Activated T-cell treated with anti-CD3 and anti-CD28 coated beads, Interleukin-2, amount 50 U/mL, for 1 hour (primary cell): ENCODE results near the gene TBC1D5.
"Not testable (repeated sequence)": the region's sequence is repeated elsewhere in the genome, so short reads cannot be mapped to it uniquely, and the experiment has no call there.

Experiments used
- DNase-seq: peaks from one replicate; pipeline ENCODE4 v3.0.0-alpha.2; 2020

Gene TBC1D5

DNA sequence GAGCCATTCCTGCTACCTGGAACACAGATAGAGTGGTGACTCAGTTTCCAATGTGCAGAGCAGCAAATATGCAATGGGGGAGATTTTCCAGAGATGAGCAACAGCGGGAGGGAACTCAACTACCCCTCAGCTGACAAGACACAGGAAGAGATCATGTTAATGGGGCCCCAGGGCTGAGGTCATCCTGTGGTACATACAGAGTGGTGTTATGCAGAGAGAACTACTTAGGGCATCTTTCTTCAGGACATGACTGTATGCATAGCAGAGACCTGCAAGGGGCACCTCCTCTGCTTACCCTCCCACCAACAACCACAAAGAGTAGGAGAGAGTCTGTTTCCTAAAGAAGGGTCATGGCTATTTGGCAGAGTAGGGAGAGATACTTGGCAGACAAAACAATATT lies 6.8 kb upstream of the TBC1D5 start:
- DNase-seq = no peak

DNA sequence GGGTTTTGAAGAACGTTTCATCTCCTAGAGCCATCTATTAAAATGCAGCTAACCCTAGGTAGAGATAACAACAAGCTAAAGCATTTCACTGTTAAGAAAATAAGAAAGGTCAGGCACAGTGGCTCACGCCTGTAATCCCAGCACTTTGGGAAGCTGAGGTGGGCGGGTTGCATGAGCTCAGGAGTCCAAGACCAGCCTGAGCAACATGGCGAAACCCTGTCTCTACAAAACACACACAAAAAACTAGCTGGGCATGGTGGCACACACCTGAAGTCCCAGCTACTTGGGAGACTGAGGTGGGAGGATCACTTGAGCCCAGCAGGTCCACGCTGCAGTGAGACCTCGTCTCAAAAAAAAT lies 5.4 kb upstream of the TBC1D5 start:
- no peak for DNase-seq

DNA sequence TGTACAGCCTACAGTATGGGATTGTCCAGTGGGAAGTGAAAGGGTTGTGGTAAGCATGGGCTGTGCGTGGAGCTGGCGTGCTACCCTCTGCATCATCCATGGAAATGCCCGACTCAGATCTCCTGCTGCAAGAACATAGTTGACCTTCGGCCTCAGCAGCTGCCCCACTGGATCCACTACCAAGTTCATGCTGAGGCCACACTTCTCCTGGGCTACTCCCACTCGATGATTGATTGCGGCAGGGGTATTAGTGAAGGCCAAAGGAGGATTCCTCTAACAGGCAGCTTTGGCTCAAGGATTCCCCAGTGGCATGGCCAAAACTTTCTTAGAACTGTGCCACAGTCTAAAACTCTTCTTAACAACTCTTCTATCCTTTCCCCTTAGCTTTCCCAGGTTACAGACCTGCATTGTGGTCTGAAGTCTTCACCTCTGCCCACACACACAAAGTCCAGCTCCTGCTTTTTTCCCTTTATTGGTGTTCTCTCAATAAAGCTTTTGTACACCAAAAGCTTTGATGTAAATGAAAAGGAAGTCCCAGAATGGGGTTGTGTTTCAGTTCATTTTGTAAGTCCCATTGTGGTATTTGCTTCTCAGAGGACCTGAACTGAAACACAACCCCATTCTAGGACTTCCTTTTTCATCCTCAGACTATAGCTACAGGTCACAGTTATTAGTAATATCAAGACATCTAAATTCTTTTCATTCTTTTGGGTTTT lies 4.9 kb upstream of the TBC1D5 start:
- no peak for DNase-seq

DNA sequence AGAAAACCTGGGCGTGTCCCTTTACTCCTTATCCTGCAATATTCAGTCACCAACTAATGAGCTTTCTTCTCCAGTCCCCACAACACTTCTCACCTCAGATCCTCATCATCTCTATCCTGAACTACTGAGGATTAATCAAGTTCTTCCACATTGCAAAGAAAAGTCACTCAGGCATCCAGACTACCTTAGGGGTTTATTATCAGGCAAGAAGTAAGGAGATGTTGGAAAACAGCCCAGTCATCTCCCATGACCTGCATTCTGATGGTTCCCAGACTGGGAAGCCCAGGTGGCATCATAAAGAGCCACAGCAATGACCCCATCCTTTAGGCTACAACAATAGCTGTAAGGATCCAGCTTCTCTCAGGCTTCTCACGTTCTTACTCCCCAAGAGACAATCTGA lies 3.5 kb upstream of the TBC1D5 start:
- DNase-seq = no peak

DNA sequence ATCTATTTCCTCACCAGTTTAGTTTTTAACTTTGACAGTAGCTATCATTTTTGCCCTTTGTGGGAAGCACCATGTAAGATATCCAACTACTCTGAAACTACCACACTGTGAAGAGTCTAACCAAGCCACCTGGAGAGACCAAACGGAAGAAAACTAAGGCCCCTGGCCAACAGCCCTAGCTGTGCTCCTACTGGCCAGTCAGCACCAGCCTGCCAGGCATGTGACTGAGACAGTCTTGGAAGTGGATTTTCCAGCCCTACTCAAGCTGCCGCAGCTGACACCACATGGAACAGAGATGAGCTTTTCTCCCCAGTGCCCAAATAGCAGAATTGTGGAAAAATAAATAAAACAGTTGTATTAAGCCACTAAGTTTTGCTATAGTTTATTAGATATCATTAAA lies 2.9 kb upstream of the TBC1D5 start:
- no peak for DNase-seq

DNA sequence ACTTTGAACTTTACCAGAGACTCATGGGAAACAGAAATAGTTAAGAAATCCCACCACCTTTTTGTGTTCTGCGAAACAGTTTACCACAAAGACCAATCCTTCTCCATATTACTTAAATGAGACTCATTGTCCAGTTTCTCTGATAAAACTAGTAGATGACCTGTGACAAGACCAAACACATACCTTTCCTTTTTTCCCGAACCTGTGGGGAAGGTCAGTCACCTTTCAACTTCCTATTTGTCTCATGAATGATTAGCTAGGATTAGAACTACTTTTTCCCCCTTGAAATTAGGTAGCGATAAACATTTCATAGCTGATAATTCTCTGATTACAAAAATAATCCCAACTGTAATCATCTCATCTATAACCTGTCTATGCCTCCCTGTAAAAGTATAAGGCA lies 2.3 kb upstream of the TBC1D5 start:
- no peak for DNase-seq

DNA sequence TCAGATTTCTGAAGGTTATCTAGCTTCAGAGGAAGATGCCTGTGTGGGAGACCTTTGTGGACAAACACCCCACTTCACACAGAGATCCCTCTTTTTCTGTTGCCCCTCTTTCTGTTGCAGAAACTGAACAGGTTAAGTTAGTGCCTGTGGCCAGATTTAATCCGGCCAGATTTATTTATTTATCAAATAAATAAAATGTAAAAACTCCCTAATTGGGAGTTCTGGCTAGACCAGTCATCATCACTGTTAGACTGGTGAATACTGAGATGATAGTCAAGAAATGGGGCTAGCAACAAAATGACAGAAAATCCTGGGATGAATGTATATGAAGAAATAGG lies 1.2 kb upstream of the TBC1D5 start:
- DNase-seq = no peak

DNA sequence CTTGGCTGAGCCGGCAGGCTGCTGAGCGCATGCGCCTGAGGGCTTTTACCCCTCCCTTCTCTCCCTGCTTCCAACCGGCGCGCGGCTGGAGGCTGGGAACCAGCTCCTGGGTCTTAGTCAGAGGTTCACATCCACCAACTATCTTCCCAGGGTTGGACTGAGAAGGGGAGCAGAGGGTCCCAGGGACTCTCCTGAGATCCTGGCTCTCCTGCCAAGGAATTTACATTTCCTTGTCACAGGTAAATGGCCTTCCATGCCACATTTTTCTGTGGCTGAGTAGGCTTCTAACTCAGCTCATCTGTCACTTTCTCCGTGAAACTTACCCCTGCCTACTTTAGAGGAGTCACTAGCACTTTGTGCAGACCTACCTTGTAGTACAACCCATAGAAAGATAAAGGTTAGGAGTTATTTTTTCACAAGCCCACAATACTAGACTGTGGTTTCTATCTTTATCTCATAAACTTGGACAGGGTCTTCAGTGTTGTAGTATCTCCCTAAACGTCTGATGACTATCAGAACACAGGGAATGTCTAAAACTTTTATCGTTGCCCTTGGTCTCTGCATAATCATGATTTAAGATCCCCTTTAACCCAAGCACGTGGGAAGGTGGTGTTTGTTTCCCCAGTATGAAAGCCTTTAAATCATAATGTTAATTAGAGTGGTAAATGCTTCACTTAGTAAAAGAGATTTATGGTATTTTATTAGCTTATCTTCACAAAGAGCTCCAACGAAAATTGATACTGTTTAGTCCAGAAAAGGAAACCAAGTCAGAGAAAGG lies 638 bp upstream of the TBC1D5 start:
- DNase-seq = no peak

DNA sequence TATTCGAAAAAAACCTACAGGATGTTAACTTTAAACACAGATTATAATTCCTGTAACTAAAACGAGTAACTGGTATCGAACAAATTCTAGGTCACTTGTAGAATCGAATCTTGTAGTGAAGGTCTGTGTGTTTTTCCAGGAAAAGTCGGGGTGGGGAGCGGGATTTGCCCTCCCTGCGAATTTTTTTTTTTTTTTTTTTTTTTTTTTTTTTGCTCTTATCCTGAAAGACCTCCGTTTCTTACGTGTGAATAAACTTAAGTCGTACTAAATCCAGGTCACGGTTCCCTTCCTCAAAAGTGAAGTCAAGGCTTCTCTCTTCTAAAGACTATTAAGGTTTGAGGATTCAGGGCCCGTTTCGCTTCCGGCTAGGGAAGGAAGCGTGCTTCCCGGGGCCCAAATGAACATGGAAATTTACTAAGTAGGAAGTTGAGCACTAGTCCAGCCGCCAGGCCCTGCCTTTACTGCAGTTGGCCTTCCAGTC lies 770 bp downstream of the TBC1D5 start:
- no peak for DNase-seq

DNA sequence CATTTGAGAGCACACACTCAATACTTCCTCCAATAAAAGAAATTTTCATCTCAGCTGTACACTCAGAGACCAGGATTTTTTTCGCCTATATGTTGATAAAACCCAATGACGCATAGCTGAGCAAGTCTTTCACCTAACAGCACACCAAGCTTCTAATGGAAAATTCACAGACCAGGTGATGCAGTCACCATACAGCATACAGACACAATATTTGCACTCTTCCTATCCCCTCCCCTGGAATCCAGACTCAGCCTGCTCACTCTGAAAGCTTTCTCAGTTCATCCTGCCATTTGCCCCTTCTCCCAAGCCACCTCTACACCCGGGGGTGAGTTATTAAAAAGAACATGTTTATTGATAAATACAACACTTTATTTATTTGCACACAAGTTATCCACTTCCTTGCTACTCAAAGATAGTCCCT lies 1.7 kb downstream of the TBC1D5 start:
- DNase-seq = no peak

DNA sequence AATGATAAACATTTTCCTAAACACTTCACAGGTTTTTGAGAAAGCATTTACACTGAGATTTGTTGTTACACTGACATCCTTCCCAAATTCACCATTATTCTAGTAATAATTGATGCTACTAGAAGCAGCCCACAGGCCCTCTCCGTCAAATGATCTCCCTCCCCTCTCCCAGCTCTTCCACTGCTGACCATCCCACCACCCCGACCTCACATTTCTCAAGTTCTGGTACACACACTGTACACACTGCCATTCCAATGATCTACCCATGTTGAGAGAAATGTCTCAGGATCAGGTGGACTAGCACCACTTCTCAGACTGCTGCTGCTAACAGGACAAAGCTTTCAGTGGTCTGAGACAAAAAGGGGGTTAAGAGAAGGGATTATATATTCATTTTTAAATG lies 3.5 kb downstream of the TBC1D5 start:
- no peak for DNase-seq

DNA sequence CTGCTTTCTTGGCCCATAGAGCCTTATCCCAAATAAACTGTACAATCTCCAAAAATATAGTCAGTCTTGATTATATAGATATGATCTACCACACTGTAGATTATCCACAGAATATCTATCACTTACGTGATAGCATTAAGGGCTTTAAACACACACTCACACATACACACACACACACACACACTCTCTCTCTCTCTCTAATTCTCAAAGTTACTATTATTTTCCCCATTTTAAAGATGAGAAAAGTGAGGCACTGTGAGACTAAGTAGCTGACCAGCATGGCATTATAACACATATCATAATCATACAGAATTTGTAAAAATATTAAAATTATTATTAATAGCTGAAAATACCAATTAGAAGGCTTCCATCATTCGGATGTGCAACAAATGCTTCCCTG lies 4.2 kb downstream of the TBC1D5 start:
- no peak for DNase-seq

DNA sequence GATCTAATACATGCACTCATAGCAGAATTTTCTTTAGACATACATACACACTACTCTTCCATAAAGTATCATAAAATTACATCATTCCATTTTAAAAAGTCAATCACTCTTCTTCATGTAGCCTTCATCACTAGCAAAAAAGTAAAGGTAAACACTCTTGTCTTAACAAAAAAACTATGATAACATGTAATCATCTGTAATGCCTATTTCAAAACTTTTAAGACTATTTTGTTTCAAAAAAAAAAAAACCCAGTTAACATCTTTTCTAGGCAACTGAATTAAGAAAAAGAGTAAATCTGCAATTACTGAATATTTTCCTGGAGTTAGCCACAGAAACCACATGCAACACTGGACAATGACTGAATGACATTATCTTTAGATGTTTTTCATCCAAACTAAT lies 4.8 kb downstream of the TBC1D5 start:
- DNase-seq = no peak

DNA sequence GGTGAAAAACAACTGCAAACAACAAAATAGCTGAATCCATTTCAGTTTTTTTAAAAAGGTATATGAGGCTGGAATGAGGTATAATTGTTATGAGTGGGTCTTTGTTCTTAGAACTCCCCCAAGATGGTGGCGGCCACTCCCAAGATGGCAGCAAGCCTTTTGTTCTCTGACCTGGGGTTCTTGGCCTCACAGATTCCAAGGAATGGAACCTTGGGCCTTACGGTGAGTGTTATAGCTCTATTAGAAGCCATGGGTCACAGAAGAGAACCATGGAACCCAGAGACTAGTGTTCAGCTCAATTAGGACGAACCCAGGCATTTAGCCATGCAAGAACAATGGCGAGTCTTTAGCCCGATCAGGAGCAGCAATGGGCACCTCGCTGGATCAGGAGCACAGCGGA lies 7.1 kb downstream of the TBC1D5 start:
- DNase-seq = not testable (repeated sequence)

DNA sequence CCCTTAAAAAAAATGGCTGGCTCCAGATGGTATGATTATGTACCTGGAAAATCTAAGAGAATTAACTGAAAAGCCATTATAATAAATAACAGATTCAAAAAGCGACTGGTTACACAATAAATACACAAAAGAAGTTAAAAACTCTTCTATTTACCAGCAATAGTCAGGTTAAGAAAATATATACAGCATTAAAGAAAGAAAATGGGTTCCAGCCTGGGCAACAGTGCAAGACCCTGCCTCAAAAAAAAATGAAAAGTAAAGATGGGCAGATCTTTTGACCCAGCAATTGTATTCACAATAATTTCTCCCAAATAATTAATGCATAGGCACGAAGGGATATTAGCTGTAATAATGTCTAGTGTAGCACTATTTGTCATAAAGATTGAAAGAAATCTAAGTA lies 8.7 kb downstream of the TBC1D5 start:
- no peak for DNase-seq

DNA sequence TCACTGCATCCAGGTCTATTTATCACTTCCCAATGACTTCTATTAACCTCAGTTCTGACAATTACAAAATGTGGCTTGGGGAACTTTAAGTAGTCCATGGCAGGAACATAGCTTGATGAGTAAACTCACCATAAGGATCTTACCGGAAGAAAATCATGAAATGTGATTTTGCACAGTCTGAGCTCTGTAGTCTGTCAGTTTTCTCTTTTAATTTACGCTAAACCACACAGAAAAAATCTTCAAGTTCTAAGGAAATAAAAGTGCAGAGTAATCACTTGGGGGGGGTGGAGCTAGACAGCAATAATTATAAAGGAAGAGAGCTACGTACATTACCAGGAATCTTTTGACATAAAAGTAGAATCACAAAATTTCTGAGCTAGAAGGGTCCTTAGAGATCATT lies 9.2 kb downstream of the TBC1D5 start:
- no peak for DNase-seq

DNA sequence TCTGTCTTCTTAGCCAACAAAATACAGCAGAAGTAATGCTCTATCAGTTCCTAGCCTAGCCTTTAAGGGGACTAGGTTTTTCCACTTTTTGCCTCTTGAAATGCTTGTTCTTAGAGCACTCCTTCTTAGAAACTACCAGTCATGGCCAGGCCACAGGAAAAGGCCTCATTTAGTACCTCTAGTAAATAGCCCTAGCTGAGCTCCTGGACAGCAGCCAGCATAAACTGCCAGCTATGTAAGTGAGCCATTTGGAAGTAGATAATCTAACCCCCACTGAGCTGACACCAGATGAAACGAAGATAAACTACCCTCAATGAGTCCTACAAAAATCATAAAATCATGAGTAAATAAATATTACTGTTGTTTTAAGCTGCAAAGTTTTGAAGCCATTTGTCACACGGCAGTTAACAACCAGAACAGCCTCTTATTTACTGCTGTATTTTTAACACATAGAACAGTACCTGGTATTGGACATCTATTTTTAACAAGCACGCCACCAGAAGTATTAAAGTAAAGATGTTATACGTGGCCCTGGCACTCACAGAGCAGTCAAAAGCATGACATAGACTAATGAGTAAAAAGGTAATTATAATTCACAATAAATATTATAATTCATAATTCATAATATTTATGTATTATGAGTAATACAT lies 12.0 kb downstream of the TBC1D5 start:
- DNase-seq = no peak

DNA sequence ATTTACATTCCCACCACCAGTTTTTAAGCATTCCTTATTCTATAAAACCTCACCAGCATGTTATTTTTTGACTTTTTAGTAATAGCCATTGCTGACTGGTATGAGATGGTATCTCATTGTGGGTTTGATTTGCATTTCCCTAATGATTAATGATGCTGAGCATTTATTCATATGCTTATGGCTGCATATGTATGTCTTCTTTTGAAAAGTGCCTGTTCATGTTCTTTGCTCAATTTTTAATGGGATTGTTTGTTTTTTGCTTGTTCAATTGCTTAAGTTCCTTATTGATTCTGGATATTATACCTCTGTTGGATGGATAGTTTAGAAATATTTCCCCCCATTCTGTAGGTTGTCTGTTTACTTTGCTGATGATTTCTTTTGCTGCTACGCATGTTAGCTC lies 16.1 kb downstream of the TBC1D5 start:
- no peak for DNase-seq

DNA sequence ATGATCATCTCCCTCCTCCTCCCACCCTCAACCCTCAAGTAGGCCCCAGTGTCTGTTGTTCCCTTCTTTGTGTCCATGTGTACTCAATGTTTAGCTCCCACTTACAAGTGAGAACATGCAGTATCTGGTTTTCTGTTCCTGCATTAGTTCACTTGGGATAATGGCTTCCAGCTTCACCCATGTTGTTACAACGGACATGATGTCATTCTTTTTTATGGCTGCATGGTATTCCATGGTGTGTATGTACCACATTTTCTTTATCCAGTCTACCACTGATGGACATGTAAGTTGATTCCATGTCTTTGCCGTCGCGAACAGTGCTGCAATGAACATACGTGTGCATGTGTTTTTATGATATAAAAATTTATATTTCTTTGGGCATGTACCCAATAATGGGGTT lies 16.6 kb downstream of the TBC1D5 start:
- not testable (repeated sequence) for DNase-seq

DNA sequence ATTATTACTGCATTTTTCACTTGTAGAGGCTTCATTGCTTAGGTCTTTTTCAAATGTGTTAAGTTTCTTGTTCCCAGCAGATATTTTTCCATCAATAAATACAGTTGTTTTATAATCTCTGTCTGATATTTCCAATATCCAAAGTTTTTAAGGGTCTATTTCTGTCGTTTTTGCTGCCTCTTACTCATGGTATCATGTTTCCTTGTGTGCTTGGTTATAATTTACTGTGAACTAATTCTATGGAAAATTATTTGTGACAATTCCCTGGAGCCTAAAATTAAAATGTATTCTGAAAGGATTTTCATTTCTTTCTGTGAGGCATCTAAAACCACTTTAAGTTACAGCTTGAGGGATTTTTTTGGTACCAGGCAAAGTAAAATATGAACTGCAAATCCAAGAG lies 17.5 kb downstream of the TBC1D5 start:
- no peak for DNase-seq

DNA sequence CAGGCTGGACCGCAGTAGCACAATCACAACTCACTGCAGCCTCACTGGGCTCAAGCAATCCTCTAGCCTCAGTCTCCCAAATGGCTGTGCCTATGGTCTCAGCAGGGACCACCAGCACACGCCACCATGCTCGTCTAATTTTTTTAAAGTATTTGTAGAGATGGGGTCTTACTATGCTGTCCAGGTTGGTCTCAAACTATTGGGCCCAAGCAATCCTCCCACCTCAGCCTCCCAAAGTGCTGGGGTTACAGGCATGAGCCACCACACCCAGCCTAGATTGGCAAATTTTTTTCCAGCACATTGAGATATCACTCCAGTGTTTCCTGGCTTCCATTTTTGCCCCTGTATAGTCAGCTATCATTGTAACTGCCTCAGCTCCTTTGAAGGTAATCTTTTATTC lies 18.3 kb downstream of the TBC1D5 start:
- no peak for DNase-seq

DNA sequence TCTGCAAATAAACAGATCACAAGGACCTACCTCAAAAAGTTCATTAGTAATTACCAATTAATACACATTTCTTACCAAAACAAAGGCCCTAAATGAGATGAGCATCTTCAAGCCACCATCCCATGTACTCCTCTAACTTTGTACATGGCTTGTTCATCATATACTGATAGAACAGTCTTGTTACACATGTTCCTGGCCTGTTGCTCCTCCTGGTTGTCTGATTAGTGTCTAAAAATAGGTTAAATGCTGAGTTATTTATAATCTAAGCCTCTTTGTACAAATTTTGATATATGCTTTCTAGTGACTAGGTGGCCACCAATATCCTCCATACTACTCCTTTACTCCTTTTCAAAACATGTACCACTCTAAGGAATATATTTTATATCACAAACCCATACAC lies 25.0 kb downstream of the TBC1D5 start:
- DNase-seq = no peak

DNA sequence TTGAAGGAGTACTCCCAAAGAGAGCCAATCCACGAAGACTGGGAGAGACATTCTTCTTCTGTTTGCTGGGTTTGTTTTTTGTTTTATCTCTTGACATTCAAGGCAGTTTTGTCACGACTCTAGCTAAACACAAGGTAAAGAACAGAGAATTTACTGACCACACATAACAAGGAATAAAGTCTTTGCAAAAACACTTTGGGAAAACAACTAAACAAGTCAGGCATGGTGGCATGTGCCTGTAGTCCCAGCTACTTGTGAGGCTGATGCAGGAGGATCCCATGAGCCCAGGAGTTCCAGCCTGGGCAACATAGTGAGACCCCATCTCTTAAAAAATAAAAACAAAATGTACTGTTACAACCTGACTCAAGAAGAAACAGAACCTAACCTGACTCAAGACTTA lies 28.0 kb downstream of the TBC1D5 start:
- no peak for DNase-seq

DNA sequence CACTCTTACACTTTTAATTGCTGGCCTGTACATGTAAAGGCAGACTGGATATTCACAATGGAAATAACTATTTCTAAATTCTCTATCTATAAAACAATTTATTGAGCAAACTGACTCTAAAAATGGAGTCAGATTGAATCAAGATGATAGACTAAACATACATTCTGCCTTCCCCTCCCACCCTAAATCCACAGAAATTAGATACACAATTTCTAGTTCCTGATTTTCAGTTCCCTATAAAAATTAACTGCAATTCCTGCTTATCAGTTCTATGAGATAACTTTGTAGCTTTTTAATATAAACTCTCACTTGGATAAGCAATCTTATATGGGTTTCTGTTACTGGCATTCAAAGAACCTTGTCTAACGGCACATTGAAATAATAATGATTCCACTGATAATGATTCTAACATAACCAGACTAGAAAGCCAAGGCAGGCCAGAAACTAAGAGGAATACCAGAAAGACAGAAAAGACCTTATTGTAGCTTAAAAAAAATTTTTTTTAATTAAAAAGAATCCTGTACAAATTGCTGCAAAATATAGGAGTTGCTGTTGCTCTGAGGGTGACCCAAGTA lies 33.1 kb downstream of the TBC1D5 start:
- DNase-seq = no peak
